Suprapubic skin (tissue), 3 donors: Measurements from ENCODE around the gene AJAP1.

Experiments
- CTCF ChIP-seq, 2 donors: fragments of 200-600 bp in 1 of 2; fragments of 450-650 bp in 1 of 2; sonication (generic) in 1 of 2; IDR thresholded peaks; one replicate each; pipeline ENCODE4 v1.5.1; 2016 to 2019; ENCODE audit warnings: antibody characterized with exemption in 2 of 2, mild to moderate bottlenecking in 1 of 2, moderate library complexity in 1 of 2
- POLR2AphosphoS5 ChIP-seq, 3 donors: sonication (generic); formaldehyde crosslinking; IDR thresholded peaks; one replicate each; pipeline ENCODE4 v1.6.1; 2017; ENCODE audit warnings: antibody characterized with exemption in 3 of 3

GRCh38 chr1:4664606-4665005 is 10.2 kb downstream of the AJAP1 start:
- no peak for TF ChIP-seq CTCF (IDR thresholded peaks at IDR 0.05)
- TF ChIP-seq POLR2AphosphoS5 (IDR thresholded peaks at IDR 0.05): no peak
